ENCODE measurements around the gene JAM3. TPM values are rescaled to one million over a fixed set of nuclear protein-coding genes. Genes with fewer than 3 reads are reported as not detected.

JAM3 gene
- total and polyA plus RNA-seq, 9 of the 15 experiments (the other 6 are each of a cell fraction or from before 2014, with no cell fraction given) = 0.22 to 0.76 (median 0.40) TPM

DNA sequence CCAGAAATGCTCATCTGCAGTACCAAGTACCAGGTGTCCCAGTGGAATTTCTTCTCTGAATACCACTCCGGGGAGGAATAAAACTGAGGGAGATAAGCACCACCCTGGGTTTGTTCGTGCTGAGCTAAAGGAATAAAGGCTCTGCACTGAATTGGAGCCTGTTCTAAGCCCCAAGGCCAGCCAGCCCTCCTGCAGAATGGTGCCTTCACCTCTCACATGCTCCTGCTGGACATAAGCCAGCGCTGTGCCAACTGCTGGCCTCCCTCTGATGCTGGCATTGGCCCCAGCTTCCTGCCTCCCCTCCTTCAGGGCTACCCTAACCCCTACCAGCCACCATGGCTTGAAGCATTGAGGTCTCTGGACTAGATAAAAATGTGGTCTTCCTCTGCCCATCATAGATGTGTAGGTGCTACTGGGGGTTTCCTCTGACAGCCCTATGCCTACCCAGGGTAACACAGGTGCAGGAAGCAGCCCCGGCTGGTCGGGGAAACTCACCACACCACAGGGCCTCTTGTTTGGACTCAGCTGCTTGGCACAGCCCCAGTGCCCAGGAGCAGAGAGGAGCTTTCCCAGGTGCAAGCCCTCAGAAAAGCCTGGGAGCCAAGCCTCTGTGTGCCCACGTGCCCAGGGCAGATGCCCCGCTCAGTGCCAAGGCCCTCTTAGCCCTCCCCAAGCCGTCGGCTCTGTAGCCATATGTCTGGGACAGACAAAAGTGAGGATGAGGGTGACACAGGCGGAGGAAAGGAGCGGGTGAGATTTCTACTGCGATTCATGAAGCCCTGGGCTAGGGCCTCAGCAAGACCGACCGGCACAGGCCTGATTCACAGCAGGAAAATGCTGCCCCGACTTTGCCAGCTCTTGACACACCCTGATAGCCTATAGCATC, 34.1 kb upstream of the JAM3 start:
- in situ Hi-C loops (cut with MboI) = no loop called here
- H3K9ac ChIP-seq (ENCODE audit: insufficient read depth in 1 of 2, low read depth in 2 of 2, low read length in 2 of 2) = no peak overlapping the region
- no peaks in the 10 kb centered on the region for H3K36me3 ChIP-seq (ENCODE audit: control insufficient read depth, insufficient read depth, low read length)
- H3K4me3 ChIP-seq = no peak overlapping the region
- H3K4me2 ChIP-seq (ENCODE audit: insufficient read depth, low read length) = no peak overlapping the region
- TF ChIP-seq MCM5 (IDR thresholded peaks at IDR 0.05; ENCODE audit: low read depth) = no peak
- TF ChIP-seq, protein P1, sequence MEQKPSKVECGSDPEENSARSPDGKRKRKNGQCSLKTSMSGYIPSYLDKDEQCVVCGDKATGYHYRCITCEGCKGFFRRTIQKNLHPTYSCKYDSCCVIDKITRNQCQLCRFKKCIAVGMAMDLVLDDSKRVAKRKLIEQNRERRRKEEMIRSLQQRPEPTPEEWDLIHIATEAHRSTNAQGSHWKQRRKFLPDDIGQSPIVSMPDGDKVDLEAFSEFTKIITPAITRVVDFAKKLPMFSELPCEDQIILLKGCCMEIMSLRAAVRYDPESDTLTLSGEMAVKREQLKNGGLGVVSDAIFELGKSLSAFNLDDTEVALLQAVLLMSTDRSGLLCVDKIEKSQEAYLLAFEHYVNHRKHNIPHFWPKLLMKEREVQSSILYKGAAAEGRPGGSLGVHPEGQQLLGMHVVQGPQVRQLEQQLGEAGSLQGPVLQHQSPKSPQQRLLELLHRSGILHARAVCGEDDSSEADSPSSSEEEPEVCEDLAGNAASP (IDR thresholded peaks at IDR 0.05) = no peak
- no peak for TF ChIP-seq MCM7 (IDR thresholded peaks at IDR 0.05)
- TF ChIP-seq SRSF1 (IDR thresholded peaks at IDR 0.05; ENCODE audit: low read depth, low read length) = no peak
- TF ChIP-seq THAP7 (CRISPR knock-in tag; IDR thresholded peaks at IDR 0.05) = no peak
- no peak for TF ChIP-seq ZNF445 (CRISPR knock-in tag; IDR thresholded peaks at IDR 0.05; ENCODE audit: low read depth)
- TF ChIP-seq ZNF212 (CRISPR knock-in tag; IDR thresholded peaks at IDR 0.05) = no peak
- TF ChIP-seq ZKSCAN8 (CRISPR knock-in tag; IDR thresholded peaks at IDR 0.05) = no peak
- no peak for TF ChIP-seq PURB (CRISPR knock-in tag; IDR thresholded peaks at IDR 0.05; ENCODE audit: low read depth)
- TF ChIP-seq NCOR1 (IDR thresholded peaks at IDR 0.05) = no peak
- TF ChIP-seq SRSF9 (IDR thresholded peaks at IDR 0.05; ENCODE audit: borderline replicate concordance, low read depth, low read length) = no peak
- no peak for TF ChIP-seq HDAC8 (tag; IDR thresholded peaks at IDR 0.05)
- TF ChIP-seq ZC3H4 (CRISPR knock-in tag; IDR thresholded peaks at IDR 0.05; ENCODE audit: borderline replicate concordance) = no peak
- H2AFZ ChIP-seq (ENCODE audit: low read depth, low read length) = no peak overlapping the region
- H3K27ac ChIP-seq (ENCODE audit: extremely low read depth, low read depth, low read length) = no peak overlapping the region
- no peak for ATAC-seq
- no peaks in the 10 kb centered on the region for H3K79me2 ChIP-seq (ENCODE audit: control insufficient read depth, insufficient read depth, low read length)
- FAIRE-seq = no peak
- 1% methylated on average over 15 of the region's 15 CpGs for WGBS (ENCODE audit: insufficient coverage, low coverage, missing lambda C conversion rate)
- CTCF ChIA-PET (ENCODE audit: low intra/inter-chr PET ratio) = no interaction called here
- intact Hi-C loops (cut with micrococcal nuclease) = loop anchor here (10.0 kb wide), 1 partner anchor 110 kb away; no protein-coding TSS in a partner anchor
- H4K20me1 ChIP-seq (replicated peaks; ENCODE audit: control insufficient read depth, insufficient read depth, low read length) = peaks cover 9% of the 10 kb centered on the region; the same call in 1 of the 2 replicates
- H3K4me1 ChIP-seq (replicated peaks in 1 of 2; ENCODE audit: control insufficient read depth in 2 of 2, insufficient read depth in 2 of 2, low read length in 2 of 2) = peaks cover 0 to 10% of the 10 kb centered on the region in 2 experiments; a peak in 2 of 5 replicates
- peaks cover 4% of the 10 kb centered on the region for H3K9me1 ChIP-seq (ENCODE audit: control insufficient read depth, insufficient read depth, low read length)
- POLR2A ChIA-PET = no interaction called here
- peaks cover 28 to 75% of the 10 kb centered on the region in 2 experiments for H3K27me3 ChIP-seq (ENCODE audit: control insufficient read depth in 2 of 2, insufficient read depth in 2 of 2, low read length in 2 of 2)
- DNase-seq (ENCODE audit: extremely low read depth in 1 of 4, low spot score in 3 of 4) = no peak
- no peaks in the 10 kb centered on the region for H3K9me3 ChIP-seq (replicated peaks; ENCODE audit: control insufficient read depth, insufficient read depth, low read depth, low read length)
- no TSS peak for BruUV-seq (replicated peaks)
